NB4 (cell line): ENCODE measurements around the gene LRRIQ1.

ENCODE experiments used
- TF ChIP-seq, protein P1 (sequence below): IDR thresholded peaks from one replicate; pipeline ENCODE4 v1.5.1; 2012; ENCODE audit warnings: low read depth, low read length
- TF ChIP-seq, protein P2 (sequence below): IDR thresholded peaks from 2 replicates; pipeline ENCODE4 v1.6.1; 2011; ENCODE audit warnings: low read depth, low read length

DNA sequence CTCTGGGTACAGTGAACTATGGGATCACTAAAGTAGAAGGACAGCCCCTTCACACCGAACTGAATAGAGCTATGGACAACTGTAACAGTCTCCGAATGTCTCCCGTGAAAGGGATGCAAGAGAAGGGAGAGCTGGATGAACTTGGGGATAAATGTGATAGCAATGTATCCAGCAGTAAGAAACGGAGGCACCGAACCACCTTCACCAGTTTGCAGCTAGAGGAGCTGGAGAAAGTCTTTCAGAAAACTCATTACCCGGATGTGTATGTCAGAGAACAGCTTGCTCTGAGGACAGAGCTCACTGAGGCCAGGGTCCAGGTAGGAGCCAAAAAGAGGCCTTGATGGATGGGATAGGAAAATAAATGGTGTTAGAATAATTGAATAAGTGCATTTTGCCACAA is 247.4 kb downstream of the LRRIQ1 start:
- TF ChIP-seq, protein P1, sequence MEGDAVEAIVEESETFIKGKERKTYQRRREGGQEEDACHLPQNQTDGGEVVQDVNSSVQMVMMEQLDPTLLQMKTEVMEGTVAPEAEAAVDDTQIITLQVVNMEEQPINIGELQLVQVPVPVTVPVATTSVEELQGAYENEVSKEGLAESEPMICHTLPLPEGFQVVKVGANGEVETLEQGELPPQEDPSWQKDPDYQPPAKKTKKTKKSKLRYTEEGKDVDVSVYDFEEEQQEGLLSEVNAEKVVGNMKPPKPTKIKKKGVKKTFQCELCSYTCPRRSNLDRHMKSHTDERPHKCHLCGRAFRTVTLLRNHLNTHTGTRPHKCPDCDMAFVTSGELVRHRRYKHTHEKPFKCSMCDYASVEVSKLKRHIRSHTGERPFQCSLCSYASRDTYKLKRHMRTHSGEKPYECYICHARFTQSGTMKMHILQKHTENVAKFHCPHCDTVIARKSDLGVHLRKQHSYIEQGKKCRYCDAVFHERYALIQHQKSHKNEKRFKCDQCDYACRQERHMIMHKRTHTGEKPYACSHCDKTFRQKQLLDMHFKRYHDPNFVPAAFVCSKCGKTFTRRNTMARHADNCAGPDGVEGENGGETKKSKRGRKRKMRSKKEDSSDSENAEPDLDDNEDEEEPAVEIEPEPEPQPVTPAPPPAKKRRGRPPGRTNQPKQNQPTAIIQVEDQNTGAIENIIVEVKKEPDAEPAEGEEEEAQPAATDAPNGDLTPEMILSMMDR = no peak
- TF ChIP-seq, protein P2, sequence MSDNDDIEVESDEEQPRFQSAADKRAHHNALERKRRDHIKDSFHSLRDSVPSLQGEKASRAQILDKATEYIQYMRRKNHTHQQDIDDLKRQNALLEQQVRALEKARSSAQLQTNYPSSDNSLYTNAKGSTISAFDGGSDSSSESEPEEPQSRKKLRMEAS = no peak
